HepG2 (cell line): Measurements from ENCODE around the gene LAG3. TPM values are rescaled to one million over a fixed set of nuclear protein-coding genes. Genes with fewer than 3 reads are reported as not detected.

Experiments
- ARNT2 ChIP-seq: sonication (generic); formaldehyde crosslinking; IDR thresholded peaks from 2 replicates; pipeline ENCODE4 v1.8.0; 2022; ENCODE audit warnings: mild to moderate bottlenecking, low read depth, missing genetic modification reagents, moderate library complexity
- CREBL2 ChIP-seq: sonication (generic); formaldehyde crosslinking; IDR thresholded peaks from 2 replicates; pipeline ENCODE4 v1.8.1; 2023; ENCODE audit warnings: missing genetic modification reagents, mild to moderate bottlenecking, borderline replicate concordance
- FOSL1 ChIP-seq: sonication (generic); formaldehyde crosslinking; IDR thresholded peaks from 2 replicates; pipeline ENCODE4 v1.9.0; 2021; ENCODE audit warnings: missing genetic modification reagents, borderline replicate concordance
- FOSL2 ChIP-seq: sonication (generic); formaldehyde crosslinking; IDR thresholded peaks from 2 replicates; pipeline ENCODE4 v1.4.0; 2020; ENCODE audit warnings: missing genetic modification reagents
- HNF1B ChIP-seq: sonication (generic); formaldehyde crosslinking; IDR thresholded peaks from 2 replicates; pipeline ENCODE4 v1.5.1; 2020; ENCODE audit warnings: mild to moderate bottlenecking, moderate library complexity, missing genetic modification reagents
- NPAS2 ChIP-seq: sonication (generic); formaldehyde crosslinking; IDR thresholded peaks from 2 replicates; pipeline ENCODE4 v1.8.0; 2022; ENCODE audit warnings: mild to moderate bottlenecking, missing genetic modification reagents, borderline replicate concordance
- SNRNP70 ChIP-seq: fragments of 200-400 bp; formaldehyde crosslinking; IDR thresholded peaks from 2 replicates; pipeline ENCODE4 v1.6.1; 2017; ENCODE audit warnings: mild to moderate bottlenecking, low read depth, low read length, moderate library complexity
- TAF1 ChIP-seq: sonication (generic); formaldehyde crosslinking; IDR thresholded peaks from 2 replicates; pipeline ENCODE4 v1.4.0; 2020; ENCODE audit warnings: missing genetic modification reagents
- TOPORS ChIP-seq: sonication (generic); formaldehyde crosslinking; IDR thresholded peaks from 2 replicates; pipeline ENCODE4 v1.8.0; 2023; ENCODE audit warnings: mild to moderate bottlenecking, missing genetic modification reagents
- ZBTB33 ChIP-seq: sonication (generic); formaldehyde crosslinking; IDR thresholded peaks from 2 replicates; pipeline ENCODE4 v1.4.0; 2020; ENCODE audit warnings: missing genetic modification reagents
- ZHX2 ChIP-seq, 2 experiments: sonication (generic) in 1 of 2; formaldehyde crosslinking in 1 of 2; IDR thresholded peaks; 2 replicates each; pipeline versions ENCODE4 v1.6.1 to v1.9.0; 2014 to 2022; ENCODE audit warnings: antibody characterized with exemption in 1 of 2, borderline replicate concordance in 1 of 2, inconsistent platforms in 1 of 2, low read depth in 1 of 2, missing genetic modification reagents in 1 of 2
- ZNF576 ChIP-seq: sonication (generic); formaldehyde crosslinking; IDR thresholded peaks from 2 replicates; pipeline ENCODE4 v1.4.0; 2020; ENCODE audit warnings: mild to moderate bottlenecking, missing genetic modification reagents
- ZNF580 ChIP-seq: IDR thresholded peaks from 2 replicates; pipeline ENCODE4 v1.6.1; 2016; ENCODE audit warnings: low read depth, borderline replicate concordance
- ZNF619 ChIP-seq: sonication (generic); formaldehyde crosslinking; IDR thresholded peaks from 2 replicates; pipeline ENCODE4 v1.4.0; 2020; ENCODE audit warnings: mild to moderate bottlenecking, missing genetic modification reagents
- ZNF720 ChIP-seq: sonication (generic); formaldehyde crosslinking; IDR thresholded peaks from 2 replicates; pipeline ENCODE4 v1.4.0; 2020; ENCODE audit warnings: missing genetic modification reagents
- ZNF75D ChIP-seq: sonication (generic); formaldehyde crosslinking; IDR thresholded peaks from 2 replicates; pipeline ENCODE4 v1.8.1; 2023; ENCODE audit warnings: missing genetic modification reagents, mild to moderate bottlenecking, borderline replicate concordance
- polyA plus RNA-seq, 8 experiments: library from polyadenylated mRNA; depleted of rRNA in 3 of 8; stranded (reverse) in 7 of 8; unstranded in 1 of 8; fragments of >200 nt; fragmentation: Illumina TruSeq in 4 of 8; extraction: Trizol in 4 of 8; gene quantifications; 2 replicates each; pipeline versions ENCODE4 v1.2.1 to v1.2.3, GENCODE V29; 2011 to 2016; ENCODE audit warnings: low read depth in 4 of 8, missing spikeins in 1 of 8, mixed read lengths in 1 of 8; ENCODE audit not compliant: insufficient read depth in 1 of 8
- total RNA-seq, 5 experiments: library from RNA; depleted of rRNA; stranded (reverse); fragments of >200 nt; fragmentation: Illumina TruSeq; extraction: Trizol; gene quantifications; 2 replicates each; pipeline ENCODE4 v1.2.3, GENCODE V29; 2016; ENCODE audit warnings: low read depth in 1 of 5

Gene LAG3
- total and polyA plus RNA-seq, 2 of the 13 experiments (the other 11 are each of a cell fraction or from before 2014, with no cell fraction given) = 0.11 to 0.26 TPM

- TF ChIP-seq HNF1B (CRISPR knock-in tag) = no peak
- no peak for TF ChIP-seq ZNF619 (CRISPR knock-in tag)
- TF ChIP-seq ZBTB33 (CRISPR knock-in tag) = no peak
- TF ChIP-seq FOSL1 = no peak
- no peak for TF ChIP-seq NPAS2 (CRISPR knock-in tag)
- no peak for TF ChIP-seq ZHX2 (IDR thresholded peaks at IDR 0.05; ENCODE audit: low read depth)
- TF ChIP-seq ZHX2 (CRISPR knock-in tag; IDR thresholded peaks at IDR 0.05; ENCODE audit: borderline replicate concordance) = 0 out of 2 replicates have a peak, but pooled peaks have one; percentile 0
- TF ChIP-seq TOPORS (CRISPR knock-in tag) = peak; percentile 13; the same call in 1 of the 2 replicates
- peak; percentile 3; the same call in 1 of the 2 replicates for TF ChIP-seq ARNT2
- 0 out of 2 replicates have a peak, but pooled peaks have one; percentile 4 for TF ChIP-seq ZNF576 (CRISPR knock-in tag)
- TF ChIP-seq ZNF720 = no peak
- no peak for TF ChIP-seq ZNF75D (CRISPR knock-in tag)
- TF ChIP-seq TAF1 (CRISPR knock-in tag) = no peak
- TF ChIP-seq ZNF580 (CRISPR knock-in tag) = no peak
- no peak for TF ChIP-seq CREBL2
- TF ChIP-seq FOSL2 (CRISPR knock-in tag) = no peak
- TF ChIP-seq SNRNP70 = no peak
Measured at GRCh38 chr12:6724409-6724797, 47.9 kb upstream of the LAG3 start (continued).
